Loucy (cell line): Measurements from ENCODE around the gene TMEM131.

ENCODE experiments used
- EZH2phosphoT487 ChIP-seq: fragments of 200-600 bp; IDR thresholded peaks from 2 replicates; pipeline ENCODE4 v1.6.1; 2018; ENCODE audit warnings: antibody characterized with exemption, mild to moderate bottlenecking, moderate library complexity, borderline replicate concordance
- TF ChIP-seq, protein P1 (sequence below): fragments of 200-600 bp; sonication (generic); conservative IDR thresholded peaks from 2 replicates; pipeline ENCODE4 v1.5.1; 2014; ENCODE audit warnings: mild to moderate bottlenecking, antibody characterized with exemption, low read length

DNA sequence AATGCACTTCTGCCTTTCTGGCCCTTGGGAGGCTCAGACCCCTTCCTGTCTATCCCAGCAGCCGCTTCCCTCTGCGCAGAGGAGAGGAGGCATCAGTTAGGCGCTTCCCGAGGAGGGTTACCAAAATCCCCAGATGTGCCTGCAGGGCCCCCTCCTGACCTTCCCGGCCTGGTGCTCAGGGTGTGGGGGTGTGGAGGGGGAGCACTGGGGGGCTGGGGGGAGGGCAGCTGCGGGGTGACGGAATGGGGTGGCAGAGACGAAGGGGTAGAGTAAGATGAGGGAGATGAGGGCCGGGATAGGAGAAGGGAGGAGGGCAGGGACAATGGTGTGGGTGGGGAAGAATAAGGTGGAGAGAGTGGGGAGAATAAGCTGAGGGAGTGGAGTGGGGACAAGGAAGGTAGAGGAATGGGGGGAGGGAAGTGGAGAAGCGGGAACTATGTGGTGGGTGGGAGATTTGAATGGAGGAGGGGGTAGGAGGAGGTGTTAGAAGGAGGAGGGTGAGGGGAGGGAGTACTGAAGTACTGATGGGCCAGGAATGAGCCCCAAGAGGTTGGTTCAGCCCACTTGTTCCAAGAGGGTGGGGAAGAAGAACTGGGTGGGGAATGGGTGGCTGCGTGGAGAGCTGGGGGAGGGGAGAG lies 288.9 kb downstream of the TMEM131 start:
- TF ChIP-seq, protein P1, sequence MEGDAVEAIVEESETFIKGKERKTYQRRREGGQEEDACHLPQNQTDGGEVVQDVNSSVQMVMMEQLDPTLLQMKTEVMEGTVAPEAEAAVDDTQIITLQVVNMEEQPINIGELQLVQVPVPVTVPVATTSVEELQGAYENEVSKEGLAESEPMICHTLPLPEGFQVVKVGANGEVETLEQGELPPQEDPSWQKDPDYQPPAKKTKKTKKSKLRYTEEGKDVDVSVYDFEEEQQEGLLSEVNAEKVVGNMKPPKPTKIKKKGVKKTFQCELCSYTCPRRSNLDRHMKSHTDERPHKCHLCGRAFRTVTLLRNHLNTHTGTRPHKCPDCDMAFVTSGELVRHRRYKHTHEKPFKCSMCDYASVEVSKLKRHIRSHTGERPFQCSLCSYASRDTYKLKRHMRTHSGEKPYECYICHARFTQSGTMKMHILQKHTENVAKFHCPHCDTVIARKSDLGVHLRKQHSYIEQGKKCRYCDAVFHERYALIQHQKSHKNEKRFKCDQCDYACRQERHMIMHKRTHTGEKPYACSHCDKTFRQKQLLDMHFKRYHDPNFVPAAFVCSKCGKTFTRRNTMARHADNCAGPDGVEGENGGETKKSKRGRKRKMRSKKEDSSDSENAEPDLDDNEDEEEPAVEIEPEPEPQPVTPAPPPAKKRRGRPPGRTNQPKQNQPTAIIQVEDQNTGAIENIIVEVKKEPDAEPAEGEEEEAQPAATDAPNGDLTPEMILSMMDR: no peak
- no peak for TF ChIP-seq EZH2phosphoT487
